ENCODE results near the gene MYO7A.

MYO7A gene

GRCh38 chr11:77113382-77114088, 14.5 kb upstream of the MYO7A start:
- Histone ChIP-seq H3K4me3 (ENCODE audit: control insufficient read depth in 1 of 7, extremely low read depth in 1 of 7, insufficient read depth in 4 of 7, low read depth in 2 of 7, low read length in 6 of 7) (no peak overlapping the region), H3K4me1 (ENCODE audit: control extremely low read depth in 1 of 4, control insufficient read depth in 4 of 4, insufficient read depth in 4 of 4, low read length in 3 of 4) (no peaks in the 10 kb centered on the region), H3K36me3 (ENCODE audit: control insufficient read depth in 4 of 4, insufficient read depth in 4 of 4, low read length in 3 of 4) (no peaks in the 10 kb centered on the region), H3K9me3 (ENCODE audit: control extremely low read depth in 1 of 5, control insufficient read depth in 4 of 5, insufficient read depth in 2 of 5, low read depth in 1 of 5, low read length in 4 of 5) (no peaks in the 10 kb centered on the region), H3K27me3 (replicated peaks in 2 of 5; ENCODE audit: control insufficient read depth in 4 of 5, insufficient read depth in 5 of 5, low read length in 4 of 5) (no peaks in the 10 kb centered on the region), H3K27ac (ENCODE audit: insufficient read depth in 1 of 2, low read depth in 1 of 2, low read length in 2 of 2, poor library complexity in 1 of 2, severe bottlenecking in 2 of 2) (no peak overlapping the region)
- CTCF ChIA-PET: interaction anchor here (1.1 to 6.8 kb wide), 11 partner anchors 8 to 74 kb away, joined by 3 to 42 read pairs (median 7); partner anchors contain the start of genes MYO7A and OMP
- POLR2A ChIA-PET: no interaction called here
- peak; percentile 46 to 64 (median 56) for DNase-seq
- WGBS (ENCODE audit: insufficient coverage): 81% methylated on average over 3 of the region's 8 CpGs

DNA sequence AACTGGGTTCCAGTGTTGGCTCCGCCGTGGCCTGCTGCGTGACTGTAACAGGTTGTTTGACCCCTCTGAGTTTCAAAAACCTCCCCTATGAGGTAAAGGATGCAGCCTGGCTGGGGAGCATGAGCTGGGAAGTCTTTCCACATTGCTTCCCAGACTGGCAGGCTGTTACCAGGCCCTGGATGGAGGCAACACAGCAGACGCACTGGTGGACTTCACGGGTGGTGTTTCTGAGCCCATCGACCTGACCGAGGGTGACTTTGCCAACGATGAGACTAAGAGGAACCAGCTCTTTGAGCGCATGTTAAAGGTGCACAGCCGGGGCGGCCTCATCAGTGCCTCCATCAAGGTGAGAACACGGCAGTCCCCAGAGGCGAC, 14.0 kb upstream of the MYO7A start:
- Histone ChIP-seq H3K4me1 (ENCODE audit: control extremely low read depth in 1 of 4, control insufficient read depth in 4 of 4, insufficient read depth in 4 of 4, low read length in 3 of 4) (no peaks in the 10 kb centered on the region), H3K4me3 (ENCODE audit: control insufficient read depth in 1 of 7, extremely low read depth in 1 of 7, insufficient read depth in 4 of 7, low read depth in 2 of 7, low read length in 6 of 7) (no peak overlapping the region), H3K27me3 (replicated peaks in 2 of 5; ENCODE audit: control insufficient read depth in 4 of 5, insufficient read depth in 5 of 5, low read length in 4 of 5) (no peaks in the 10 kb centered on the region), H3K36me3 (ENCODE audit: control insufficient read depth in 4 of 4, insufficient read depth in 4 of 4, low read length in 3 of 4) (no peaks in the 10 kb centered on the region), H3K9me3 (ENCODE audit: control extremely low read depth in 1 of 5, control insufficient read depth in 4 of 5, insufficient read depth in 2 of 5, low read depth in 1 of 5, low read length in 4 of 5) (no peaks in the 10 kb centered on the region), H3K27ac (ENCODE audit: insufficient read depth in 1 of 2, low read depth in 1 of 2, low read length in 2 of 2, poor library complexity in 1 of 2, severe bottlenecking in 2 of 2) (no peak overlapping the region)
- WGBS (ENCODE audit: insufficient coverage): 97% methylated on average over 11 of the region's 13 CpGs
- CTCF ChIA-PET: interaction anchor here (1.5 to 6.8 kb wide), 7 partner anchors 10 to 93 kb away, joined by 3 to 42 read pairs (median 11); partner anchors contain the start of genes MYO7A and OMP
- POLR2A ChIA-PET: no interaction called here
- no peak for DNase-seq

- no peaks in the 10 kb centered on the region for H3K9me3 ChIP-seq (ENCODE audit: control extremely low read depth in 1 of 5, control insufficient read depth in 4 of 5, insufficient read depth in 2 of 5, low read depth in 1 of 5, low read length in 4 of 5)
- H3K36me3 ChIP-seq (ENCODE audit: control insufficient read depth in 4 of 4, insufficient read depth in 4 of 4, low read length in 3 of 4): no peaks in the 10 kb centered on the region
- no peak overlapping the region for H3K27ac ChIP-seq (ENCODE audit: insufficient read depth in 1 of 2, low read depth in 1 of 2, low read length in 2 of 2, poor library complexity in 1 of 2, severe bottlenecking in 2 of 2)
- 96% methylated on average over 16 of the region's 16 CpGs for WGBS (ENCODE audit: insufficient coverage)
- no peaks in the 10 kb centered on the region for H3K27me3 ChIP-seq (replicated peaks in 2 of 5; ENCODE audit: control insufficient read depth in 4 of 5, insufficient read depth in 5 of 5, low read length in 4 of 5)
- ChIA-PET CTCF (interaction anchor here (0.8 to 6.8 kb wide), 7 partner anchors 11 to 94 kb away, joined by 3 to 42 read pairs (median 6); partner anchors contain the start of genes MYO7A and OMP), POLR2A (no interaction called here)
- no peaks in the 10 kb centered on the region for H3K4me1 ChIP-seq (ENCODE audit: control extremely low read depth in 1 of 4, control insufficient read depth in 4 of 4, insufficient read depth in 4 of 4, low read length in 3 of 4)
- H3K4me3 ChIP-seq (ENCODE audit: control insufficient read depth in 1 of 7, extremely low read depth in 1 of 7, insufficient read depth in 4 of 7, low read depth in 2 of 7, low read length in 6 of 7): no peak overlapping the region
- peak in 1 of 3 donors; percentile 19 for DNase-seq
Measured at GRCh38 chr11:77115181-77115611, 12.8 kb upstream of the MYO7A start.

DNA sequence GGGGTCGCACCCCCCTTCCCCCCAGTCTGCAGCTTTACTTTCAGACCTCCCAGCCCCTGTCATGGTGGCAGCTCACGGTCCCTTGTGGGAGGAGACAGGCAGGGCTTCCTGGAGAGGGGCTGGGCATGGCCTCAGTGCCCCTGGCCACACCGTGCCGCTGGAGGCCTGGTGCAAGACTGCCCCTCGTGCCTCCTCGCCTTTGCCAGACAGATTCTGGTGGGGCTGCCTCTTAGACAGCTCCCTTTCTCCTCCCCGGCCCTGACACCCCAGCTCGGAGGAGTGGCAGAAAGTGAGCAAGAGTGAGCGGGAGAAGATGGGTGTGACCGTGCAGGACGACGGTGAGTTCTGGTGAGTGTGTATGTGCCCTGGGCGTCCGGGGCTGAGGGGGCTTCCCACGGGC, 12.1 kb upstream of the MYO7A start:
- Histone ChIP-seq H3K4me1 (ENCODE audit: control extremely low read depth in 1 of 4, control insufficient read depth in 4 of 4, insufficient read depth in 4 of 4, low read length in 3 of 4) (peaks cover 0 to 3% (median under 1%) of the 10 kb centered on the region in 4 experiments), H3K9me3 (ENCODE audit: control extremely low read depth in 1 of 5, control insufficient read depth in 4 of 5, insufficient read depth in 2 of 5, low read depth in 1 of 5, low read length in 4 of 5) (no peaks in the 10 kb centered on the region), H3K4me3 (ENCODE audit: control insufficient read depth in 1 of 7, extremely low read depth in 1 of 7, insufficient read depth in 4 of 7, low read depth in 2 of 7, low read length in 6 of 7) (no peak overlapping the region), H3K27me3 (replicated peaks in 2 of 5; ENCODE audit: control insufficient read depth in 4 of 5, insufficient read depth in 5 of 5, low read length in 4 of 5) (no peaks in the 10 kb centered on the region), H3K27ac (ENCODE audit: insufficient read depth in 1 of 2, low read depth in 1 of 2, low read length in 2 of 2, poor library complexity in 1 of 2, severe bottlenecking in 2 of 2) (no peak overlapping the region), H3K36me3 (ENCODE audit: control insufficient read depth in 4 of 4, insufficient read depth in 4 of 4, low read length in 3 of 4) (no peaks in the 10 kb centered on the region)
- WGBS (ENCODE audit: insufficient coverage): 97% methylated on average over 6 of the region's 15 CpGs
- ChIA-PET POLR2A (no interaction called here), CTCF (interaction anchor here (0.8 to 6.8 kb wide), 10 partner anchors 10 to 72 kb away, joined by 3 to 42 read pairs (median 6); partner anchors contain the start of genes MYO7A and OMP)
- DNase-seq: no peak

DNA sequence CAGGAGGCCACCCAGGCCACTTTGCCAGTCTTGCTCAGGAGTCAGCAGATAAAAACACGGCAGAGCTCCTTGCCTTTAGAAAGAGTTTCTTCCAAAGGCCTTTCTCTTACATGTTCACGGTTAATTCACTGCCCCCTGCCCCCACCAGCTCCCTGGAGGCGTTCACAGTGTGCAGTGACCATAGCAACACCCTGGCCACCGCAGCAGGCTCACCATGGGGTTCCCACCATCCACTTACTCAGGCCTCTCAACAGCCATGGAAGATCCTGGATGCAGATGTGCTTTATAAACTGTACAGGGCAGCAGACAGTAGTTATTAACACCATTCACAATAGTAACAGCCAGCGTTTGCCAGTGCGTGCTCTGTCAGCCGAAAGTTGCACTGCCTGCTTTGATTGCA, 10.6 kb upstream of the MYO7A start:
- Histone ChIP-seq H3K4me3 (ENCODE audit: control insufficient read depth in 1 of 7, extremely low read depth in 1 of 7, insufficient read depth in 4 of 7, low read depth in 2 of 7, low read length in 6 of 7) (no peak overlapping the region), H3K27ac (ENCODE audit: insufficient read depth in 1 of 2, low read depth in 1 of 2, low read length in 2 of 2, poor library complexity in 1 of 2, severe bottlenecking in 2 of 2) (no peak overlapping the region), H3K9me3 (ENCODE audit: control extremely low read depth in 1 of 5, control insufficient read depth in 4 of 5, insufficient read depth in 2 of 5, low read depth in 1 of 5, low read length in 4 of 5) (no peaks in the 10 kb centered on the region), H3K4me1 (ENCODE audit: control extremely low read depth in 1 of 4, control insufficient read depth in 4 of 4, insufficient read depth in 4 of 4, low read length in 3 of 4) (peaks cover 0 to 9% (median 6%) of the 10 kb centered on the region in 4 experiments), H3K36me3 (ENCODE audit: control insufficient read depth in 4 of 4, insufficient read depth in 4 of 4, low read length in 3 of 4) (no peaks in the 10 kb centered on the region), H3K27me3 (replicated peaks in 2 of 5; ENCODE audit: control insufficient read depth in 4 of 5, insufficient read depth in 5 of 5, low read length in 4 of 5) (no peaks in the 10 kb centered on the region)
- 99% methylated on average over 6 of the region's 7 CpGs for WGBS (ENCODE audit: insufficient coverage)
- ChIA-PET CTCF (interaction anchor here (1.2 to 6.8 kb wide), 6 partner anchors 10 to 70 kb away, joined by 3 to 42 read pairs (median 8); partner anchors contain the start of gene MYO7A), POLR2A (no interaction called here)
- DNase-seq: no peak

- DNase-seq: no peak
- H3K27ac ChIP-seq (ENCODE audit: insufficient read depth in 1 of 2, low read depth in 1 of 2, low read length in 2 of 2, poor library complexity in 1 of 2, severe bottlenecking in 2 of 2): no peak overlapping the region
- no peaks in the 10 kb centered on the region for H3K9me3 ChIP-seq (ENCODE audit: control extremely low read depth in 1 of 5, control insufficient read depth in 4 of 5, insufficient read depth in 2 of 5, low read depth in 1 of 5, low read length in 4 of 5)
- ChIA-PET CTCF (interaction anchor here (0.9 to 2.8 kb wide), 7 partner anchors 9 to 61 kb away, joined by 3 to 16 read pairs (median 3); partner anchors contain the start of gene MYO7A), POLR2A (no interaction called here)
- no peak overlapping the region for H3K4me3 ChIP-seq (ENCODE audit: control insufficient read depth in 1 of 7, extremely low read depth in 1 of 7, insufficient read depth in 4 of 7, low read depth in 2 of 7, low read length in 6 of 7)
- WGBS (ENCODE audit: insufficient coverage): 97% methylated on average over 17 of the region's 17 CpGs
- H3K36me3 ChIP-seq (ENCODE audit: control insufficient read depth in 4 of 4, insufficient read depth in 4 of 4, low read length in 3 of 4): no peaks in the 10 kb centered on the region
- peaks cover 0 to 9% (median 6%) of the 10 kb centered on the region in 4 experiments for H3K4me1 ChIP-seq (ENCODE audit: control extremely low read depth in 1 of 4, control insufficient read depth in 4 of 4, insufficient read depth in 4 of 4, low read length in 3 of 4)
- H3K27me3 ChIP-seq (replicated peaks in 2 of 5; ENCODE audit: control insufficient read depth in 4 of 5, insufficient read depth in 5 of 5, low read length in 4 of 5): no peaks in the 10 kb centered on the region
Measured at GRCh38 chr11:77118086-77118485, 10.0 kb upstream of the MYO7A start.

GRCh38 chr11:77118971-77119370, 9.1 kb upstream of the MYO7A start:
- H3K27me3 ChIP-seq (replicated peaks in 2 of 5; ENCODE audit: control insufficient read depth in 4 of 5, insufficient read depth in 5 of 5, low read length in 4 of 5): no peaks in the 10 kb centered on the region
- POLR2A ChIA-PET: no interaction called here

More at GRCh38 chr11:77118971-77119370, 9.1 kb upstream of the MYO7A start:
- H3K9me3 ChIP-seq (ENCODE audit: control extremely low read depth in 1 of 5, control insufficient read depth in 4 of 5, insufficient read depth in 2 of 5, low read depth in 1 of 5, low read length in 4 of 5): no peaks in the 10 kb centered on the region
- no peak for DNase-seq
- H3K4me1 ChIP-seq (ENCODE audit: control extremely low read depth in 1 of 4, control insufficient read depth in 4 of 4, insufficient read depth in 4 of 4, low read length in 3 of 4): peaks cover 0 to 9% (median 6%) of the 10 kb centered on the region in 4 experiments
- CTCF ChIA-PET: interaction anchor here (1.0 to 1.5 kb wide), 2 partner anchors 13 to 14 kb away, joined by 3 read pairs; no protein-coding TSS in a partner anchor
- H3K36me3 ChIP-seq (ENCODE audit: control insufficient read depth in 4 of 4, insufficient read depth in 4 of 4, low read length in 3 of 4): no peaks in the 10 kb centered on the region
- no peak overlapping the region for H3K4me3 ChIP-seq (ENCODE audit: control insufficient read depth in 1 of 7, extremely low read depth in 1 of 7, insufficient read depth in 4 of 7, low read depth in 2 of 7, low read length in 6 of 7)
- no peak overlapping the region for H3K27ac ChIP-seq (ENCODE audit: insufficient read depth in 1 of 2, low read depth in 1 of 2, low read length in 2 of 2, poor library complexity in 1 of 2, severe bottlenecking in 2 of 2)
- 97% methylated on average over 12 of the region's 12 CpGs for WGBS (ENCODE audit: insufficient coverage)
